WTC11 (cell line): ENCODE results near the gene FXYD5. TPM values are rescaled to one million over a fixed set of nuclear protein-coding genes. Genes with fewer than 3 reads are reported as not detected.

Experiments
- ATAC-seq: fragments of 200-7000 bp; cut with Tn5 transposase; 2 replicates; pipeline ENCODE4 v1.10.0; 2021; ENCODE audit warnings: mild to moderate bottlenecking, moderate library complexity
- CTCF ChIA-PET: fragments of 300-600 bp; sonication (Branson Sonifier 250); formaldehyde crosslinking; loops from one replicate; lab custom pipeline; 2021; ENCODE audit warnings: antibody characterized with exemption; lab: Charles Lee
- POLR2A ChIA-PET: fragments of 350-600 bp; sonication (Branson Sonifier 250); formaldehyde crosslinking; loops from one replicate; lab custom pipeline; 2021; ENCODE audit warnings: antibody characterized with exemption; lab: Charles Lee
- DNase-seq: peaks from one replicate; pipeline ENCODE4 v3.0.0; 2021; ENCODE audit warnings: low spot score
- H3K27ac Mint-ChIP-seq: 2 replicates; pipeline ENCODE4 v1.8.0; 2021; ENCODE audit warnings: mixed read lengths
- H3K27me3 Mint-ChIP-seq: 2 replicates; pipeline ENCODE4 v1.8.0; 2021; ENCODE audit warnings: low read depth, mild to moderate bottlenecking, moderate library complexity, mixed read lengths
- H3K36me3 Mint-ChIP-seq: 2 replicates; pipeline ENCODE4 v1.8.0; 2021; ENCODE audit warnings: mixed read lengths
- H3K4me1 Mint-ChIP-seq: 2 replicates; pipeline ENCODE4 v1.8.0; 2022; ENCODE audit warnings: mixed read lengths
- H3K4me3 Mint-ChIP-seq: 2 replicates; pipeline ENCODE4 v1.8.0; 2021; ENCODE audit warnings: mild to moderate bottlenecking, moderate library complexity, mixed read lengths
- H3K9me3 Mint-ChIP-seq: 2 replicates; pipeline ENCODE4 v1.8.0; 2021; ENCODE audit warnings: mixed read lengths
- CREB1 ChIP-seq: sonication (generic); formaldehyde crosslinking; IDR thresholded peaks from 2 replicates; pipeline ENCODE4 v1.8.0; 2023; ENCODE audit warnings: mild to moderate bottlenecking, missing genetic modification reagents
- ESRRA ChIP-seq: sonication (generic); formaldehyde crosslinking; IDR thresholded peaks from 2 replicates; pipeline ENCODE4 v1.8.1; 2022; ENCODE audit warnings: mild to moderate bottlenecking, missing genetic modification reagents, borderline replicate concordance
- FOXK1 ChIP-seq: sonication (generic); formaldehyde crosslinking; IDR thresholded peaks from 2 replicates; pipeline ENCODE4 v1.8.0; 2022; ENCODE audit warnings: mild to moderate bottlenecking, moderate library complexity, missing genetic modification reagents
- GABPB1 ChIP-seq: sonication (generic); formaldehyde crosslinking; IDR thresholded peaks from 2 replicates; pipeline ENCODE4 v1.8.1; 2023; ENCODE audit warnings: mild to moderate bottlenecking, missing genetic modification reagents
- GRHL2 ChIP-seq: fragments of 250-450 bp; sonication (Bioruptor Pico); IDR thresholded peaks from 2 replicates; pipeline ENCODE4 v1.8.0; 2022; ENCODE audit warnings: mild to moderate bottlenecking, moderate library complexity; ENCODE audit not compliant: insufficient replicate concordance, severe bottlenecking
- HMGA2 ChIP-seq: fragments of 250-450 bp; sonication (Bioruptor Pico); IDR thresholded peaks from 2 replicates; pipeline ENCODE4 v1.4.0; 2021; ENCODE audit warnings: mild to moderate bottlenecking, moderate library complexity
- JAZF1 ChIP-seq: fragments of 250-450 bp; sonication (Bioruptor Pico); IDR thresholded peaks from 2 replicates; pipeline ENCODE4 v1.9.0; 2021; ENCODE audit warnings: moderate library complexity, mild to moderate bottlenecking, inconsistent platforms
- NFE2L1 ChIP-seq: sonication (generic); formaldehyde crosslinking; IDR thresholded peaks from 2 replicates; pipeline ENCODE4 v1.8.1; 2023; ENCODE audit warnings: missing genetic modification reagents
- NR3C1 ChIP-seq: sonication (generic); formaldehyde crosslinking; conservative IDR thresholded peaks from 2 replicates; pipeline ENCODE4 v1.8.1; 2023; ENCODE audit warnings: low read depth, mild to moderate bottlenecking, missing genetic modification reagents
- TEAD1 ChIP-seq: sonication (generic); formaldehyde crosslinking; IDR thresholded peaks from 2 replicates; pipeline ENCODE4 v1.8.0; 2022; ENCODE audit warnings: mild to moderate bottlenecking, missing genetic modification reagents
- TEAD4 ChIP-seq: sonication (generic); formaldehyde crosslinking; IDR thresholded peaks from 2 replicates; pipeline ENCODE4 v1.8.0; 2022; ENCODE audit warnings: mild to moderate bottlenecking, missing genetic modification reagents
- TP53 ChIP-seq: sonication (generic); formaldehyde crosslinking; IDR thresholded peaks from 2 replicates; pipeline ENCODE4 v1.8.1; 2023; ENCODE audit warnings: mild to moderate bottlenecking, missing genetic modification reagents
- ZBTB21 ChIP-seq: sonication (generic); formaldehyde crosslinking; IDR thresholded peaks from 2 replicates; pipeline ENCODE4 v1.8.1; 2023; ENCODE audit warnings: mild to moderate bottlenecking, missing genetic modification reagents, borderline replicate concordance
- ZNF263 ChIP-seq: sonication (generic); formaldehyde crosslinking; IDR thresholded peaks from 2 replicates; pipeline ENCODE4 v1.8.1; 2022; ENCODE audit warnings: low read depth, mild to moderate bottlenecking, moderate library complexity, missing genetic modification reagents
- ZNF317 ChIP-seq: sonication (generic); formaldehyde crosslinking; IDR thresholded peaks from 2 replicates; pipeline ENCODE4 v1.8.1; 2023; ENCODE audit warnings: low read depth, mild to moderate bottlenecking, moderate library complexity, missing genetic modification reagents, borderline replicate concordance
- ZNF416 ChIP-seq: fragments of 250-450 bp; sonication (Bioruptor Pico); IDR thresholded peaks from 2 replicates; pipeline ENCODE4 v1.9.0; 2021; ENCODE audit warnings: mild to moderate bottlenecking, inconsistent platforms
- total RNA-seq: library from RNA; stranded (reverse); gene quantifications from 3 replicates; pipeline ENCODE4 v1.2.3, GENCODE V29; 2021
- TF ChIP-seq, protein P1 (sequence below): fragments of 200-600 bp; IDR thresholded peaks from 2 replicates; pipeline ENCODE4 v1.8.0; 2022; ENCODE audit warnings: antibody characterized with exemption
- TF ChIP-seq, protein P2 (sequence below): sonication (generic); formaldehyde crosslinking; IDR thresholded peaks from 2 replicates; pipeline ENCODE4 v1.8.1; 2023; ENCODE audit warnings: mild to moderate bottlenecking, moderate library complexity, missing genetic modification reagents
- TF ChIP-seq, protein P3 (sequence below): sonication (generic); formaldehyde crosslinking; IDR thresholded peaks from 2 replicates; pipeline ENCODE4 v1.8.0; 2023; ENCODE audit warnings: mild to moderate bottlenecking, missing genetic modification reagents
- TF ChIP-seq, protein P4 (sequence below): sonication (generic); formaldehyde crosslinking; IDR thresholded peaks from 2 replicates; pipeline ENCODE4 v1.8.1; 2022; ENCODE audit warnings: low read depth, mild to moderate bottlenecking, moderate library complexity, missing genetic modification reagents, borderline replicate concordance
- TF ChIP-seq, protein P5 (sequence below): sonication (generic); formaldehyde crosslinking; IDR thresholded peaks from 2 replicates; pipeline ENCODE4 v1.8.1; 2022; ENCODE audit warnings: mild to moderate bottlenecking, missing genetic modification reagents, moderate library complexity, borderline replicate concordance
- TF ChIP-seq, protein P6 (sequence below): sonication (generic); formaldehyde crosslinking; IDR thresholded peaks from 2 replicates; pipeline ENCODE4 v1.8.1; 2022; ENCODE audit warnings: low read depth, missing genetic modification reagents, borderline replicate concordance
- TF ChIP-seq, protein P7 (sequence below): fragments of 250-450 bp; sonication (Bioruptor Pico); IDR thresholded peaks from 2 replicates; pipeline ENCODE4 v2.1.2; 2022; ENCODE audit warnings: mild to moderate bottlenecking, moderate library complexity
- TF ChIP-seq, protein P8 (sequence below): sonication (generic); formaldehyde crosslinking; IDR thresholded peaks from 2 replicates; pipeline ENCODE4 v1.8.0; 2022; ENCODE audit warnings: mild to moderate bottlenecking, missing genetic modification reagents

FXYD5 gene
- total RNA-seq, 1 experiment from 2014 or later = 114 TPM

DNA sequence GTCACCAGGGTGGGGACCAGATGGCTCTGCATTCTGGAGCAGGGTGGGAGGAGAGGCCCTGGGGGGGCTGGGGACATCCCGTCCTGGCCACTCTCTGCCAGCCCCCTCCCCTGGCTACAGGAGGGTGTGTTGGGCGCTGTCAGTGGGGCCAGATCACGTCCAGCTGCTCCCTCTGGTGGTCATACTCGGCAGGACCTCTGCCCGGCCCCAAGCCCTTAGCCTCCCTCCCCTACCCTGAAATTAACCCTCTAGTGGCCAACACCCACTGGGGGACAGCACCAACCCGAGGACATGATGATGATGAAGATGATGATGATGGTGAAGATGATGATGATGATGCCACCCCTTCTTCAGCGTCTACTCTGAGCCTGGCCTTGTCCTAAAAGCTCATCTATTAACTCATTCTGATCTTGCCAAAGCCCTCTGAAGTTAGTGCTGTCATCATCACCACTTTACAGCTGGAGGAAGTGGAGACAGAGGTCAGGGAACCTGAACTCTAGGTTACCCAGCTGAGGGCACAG is 19.1 kb upstream of the FXYD5 start:
- H3K4me1 Mint-ChIP-seq = peaks cover 21% of the 10 kb centered on the region
- H3K9me3 Mint-ChIP-seq = peaks cover 12% of the 10 kb centered on the region
- peak overlapping the region; percentile 10; the same call in 1 of the 2 replicates for H3K4me3 Mint-ChIP-seq
- H3K36me3 Mint-ChIP-seq = peaks cover 4% of the 10 kb centered on the region; the same call in 1 of the 2 replicates
- CTCF ChIA-PET = interaction anchor here (0.5 to 5.2 kb wide), 32 partner anchors 9 to 613 kb away, joined by 3 to 72 read pairs (median 5); partner anchors contain the start of genes FXYD3, FXYD5, HPN and LIN37
- POLR2A ChIA-PET = interaction anchor here (0.6 kb wide), 1 partner anchor 68 kb away, joined by 3 read pairs; no protein-coding TSS in a partner anchor
- ATAC-seq (peak; percentile 91), DNase-seq (peak; percentile 88)
- no peak overlapping the region for H3K27ac Mint-ChIP-seq
- H3K27me3 Mint-ChIP-seq = peaks cover 9% of the 10 kb centered on the region
- TF ChIP-seq, protein P1, sequence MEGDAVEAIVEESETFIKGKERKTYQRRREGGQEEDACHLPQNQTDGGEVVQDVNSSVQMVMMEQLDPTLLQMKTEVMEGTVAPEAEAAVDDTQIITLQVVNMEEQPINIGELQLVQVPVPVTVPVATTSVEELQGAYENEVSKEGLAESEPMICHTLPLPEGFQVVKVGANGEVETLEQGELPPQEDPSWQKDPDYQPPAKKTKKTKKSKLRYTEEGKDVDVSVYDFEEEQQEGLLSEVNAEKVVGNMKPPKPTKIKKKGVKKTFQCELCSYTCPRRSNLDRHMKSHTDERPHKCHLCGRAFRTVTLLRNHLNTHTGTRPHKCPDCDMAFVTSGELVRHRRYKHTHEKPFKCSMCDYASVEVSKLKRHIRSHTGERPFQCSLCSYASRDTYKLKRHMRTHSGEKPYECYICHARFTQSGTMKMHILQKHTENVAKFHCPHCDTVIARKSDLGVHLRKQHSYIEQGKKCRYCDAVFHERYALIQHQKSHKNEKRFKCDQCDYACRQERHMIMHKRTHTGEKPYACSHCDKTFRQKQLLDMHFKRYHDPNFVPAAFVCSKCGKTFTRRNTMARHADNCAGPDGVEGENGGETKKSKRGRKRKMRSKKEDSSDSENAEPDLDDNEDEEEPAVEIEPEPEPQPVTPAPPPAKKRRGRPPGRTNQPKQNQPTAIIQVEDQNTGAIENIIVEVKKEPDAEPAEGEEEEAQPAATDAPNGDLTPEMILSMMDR = peak; percentile 93
- TF ChIP-seq CREB1 = no peak
- TF ChIP-seq HMGA2 (CRISPR knock-in tag) = no peak
- TF ChIP-seq, protein P2, sequence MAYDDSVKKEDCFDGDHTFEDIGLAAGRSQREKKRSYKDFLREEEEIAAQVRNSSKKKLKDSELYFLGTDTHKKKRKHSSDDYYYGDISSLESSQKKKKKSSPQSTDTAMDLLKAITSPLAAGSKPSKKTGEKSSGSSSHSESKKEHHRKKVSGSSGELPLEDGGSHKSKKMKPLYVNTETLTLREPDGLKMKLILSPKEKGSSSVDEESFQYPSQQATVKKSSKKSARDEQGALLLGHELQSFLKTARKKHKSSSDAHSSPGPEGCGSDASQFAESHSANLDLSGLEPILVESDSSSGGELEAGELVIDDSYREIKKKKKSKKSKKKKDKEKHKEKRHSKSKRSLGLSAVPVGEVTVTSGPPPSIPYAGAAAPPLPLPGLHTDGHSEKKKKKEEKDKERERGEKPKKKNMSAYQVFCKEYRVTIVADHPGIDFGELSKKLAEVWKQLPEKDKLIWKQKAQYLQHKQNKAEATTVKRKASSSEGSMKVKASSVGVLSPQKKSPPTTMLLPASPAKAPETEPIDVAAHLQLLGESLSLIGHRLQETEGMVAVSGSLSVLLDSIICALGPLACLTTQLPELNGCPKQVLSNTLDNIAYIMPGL (CRISPR knock-in tag) = peak; percentile 70
- no peak for TF ChIP-seq NR3C1
- TF ChIP-seq, protein P3, sequence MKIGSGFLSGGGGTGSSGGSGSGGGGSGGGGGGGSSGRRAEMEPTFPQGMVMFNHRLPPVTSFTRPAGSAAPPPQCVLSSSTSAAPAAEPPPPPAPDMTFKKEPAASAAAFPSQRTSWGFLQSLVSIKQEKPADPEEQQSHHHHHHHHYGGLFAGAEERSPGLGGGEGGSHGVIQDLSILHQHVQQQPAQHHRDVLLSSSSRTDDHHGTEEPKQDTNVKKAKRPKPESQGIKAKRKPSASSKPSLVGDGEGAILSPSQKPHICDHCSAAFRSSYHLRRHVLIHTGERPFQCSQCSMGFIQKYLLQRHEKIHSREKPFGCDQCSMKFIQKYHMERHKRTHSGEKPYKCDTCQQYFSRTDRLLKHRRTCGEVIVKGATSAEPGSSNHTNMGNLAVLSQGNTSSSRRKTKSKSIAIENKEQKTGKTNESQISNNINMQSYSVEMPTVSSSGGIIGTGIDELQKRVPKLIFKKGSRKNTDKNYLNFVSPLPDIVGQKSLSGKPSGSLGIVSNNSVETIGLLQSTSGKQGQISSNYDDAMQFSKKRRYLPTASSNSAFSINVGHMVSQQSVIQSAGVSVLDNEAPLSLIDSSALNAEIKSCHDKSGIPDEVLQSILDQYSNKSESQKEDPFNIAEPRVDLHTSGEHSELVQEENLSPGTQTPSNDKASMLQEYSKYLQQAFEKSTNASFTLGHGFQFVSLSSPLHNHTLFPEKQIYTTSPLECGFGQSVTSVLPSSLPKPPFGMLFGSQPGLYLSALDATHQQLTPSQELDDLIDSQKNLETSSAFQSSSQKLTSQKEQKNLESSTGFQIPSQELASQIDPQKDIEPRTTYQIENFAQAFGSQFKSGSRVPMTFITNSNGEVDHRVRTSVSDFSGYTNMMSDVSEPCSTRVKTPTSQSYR (CRISPR knock-in tag) = no peak
- TF ChIP-seq, protein P4, sequence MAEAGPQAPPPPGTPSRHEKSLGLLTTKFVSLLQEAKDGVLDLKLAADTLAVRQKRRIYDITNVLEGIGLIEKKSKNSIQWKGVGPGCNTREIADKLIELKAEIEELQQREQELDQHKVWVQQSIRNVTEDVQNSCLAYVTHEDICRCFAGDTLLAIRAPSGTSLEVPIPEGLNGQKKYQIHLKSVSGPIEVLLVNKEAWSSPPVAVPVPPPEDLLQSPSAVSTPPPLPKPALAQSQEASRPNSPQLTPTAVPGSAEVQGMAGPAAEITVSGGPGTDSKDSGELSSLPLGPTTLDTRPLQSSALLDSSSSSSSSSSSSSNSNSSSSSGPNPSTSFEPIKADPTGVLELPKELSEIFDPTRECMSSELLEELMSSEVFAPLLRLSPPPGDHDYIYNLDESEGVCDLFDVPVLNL (CRISPR knock-in tag) = no peak
- TF ChIP-seq JAZF1 (CRISPR knock-in tag) = no peak
- TF ChIP-seq TEAD4 (CRISPR knock-in tag) = no peak
- peak; percentile 49; the same call in 1 of the 2 replicates for TF ChIP-seq FOXK1 (CRISPR knock-in tag)
- TF ChIP-seq, protein P5, sequence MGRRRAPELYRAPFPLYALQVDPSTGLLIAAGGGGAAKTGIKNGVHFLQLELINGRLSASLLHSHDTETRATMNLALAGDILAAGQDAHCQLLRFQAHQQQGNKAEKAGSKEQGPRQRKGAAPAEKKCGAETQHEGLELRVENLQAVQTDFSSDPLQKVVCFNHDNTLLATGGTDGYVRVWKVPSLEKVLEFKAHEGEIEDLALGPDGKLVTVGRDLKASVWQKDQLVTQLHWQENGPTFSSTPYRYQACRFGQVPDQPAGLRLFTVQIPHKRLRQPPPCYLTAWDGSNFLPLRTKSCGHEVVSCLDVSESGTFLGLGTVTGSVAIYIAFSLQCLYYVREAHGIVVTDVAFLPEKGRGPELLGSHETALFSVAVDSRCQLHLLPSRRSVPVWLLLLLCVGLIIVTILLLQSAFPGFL (CRISPR knock-in tag) = no peak
- no peak for TF ChIP-seq ESRRA
- no peak for TF ChIP-seq NFE2L1 (CRISPR knock-in tag)
- TF ChIP-seq, protein P6, sequence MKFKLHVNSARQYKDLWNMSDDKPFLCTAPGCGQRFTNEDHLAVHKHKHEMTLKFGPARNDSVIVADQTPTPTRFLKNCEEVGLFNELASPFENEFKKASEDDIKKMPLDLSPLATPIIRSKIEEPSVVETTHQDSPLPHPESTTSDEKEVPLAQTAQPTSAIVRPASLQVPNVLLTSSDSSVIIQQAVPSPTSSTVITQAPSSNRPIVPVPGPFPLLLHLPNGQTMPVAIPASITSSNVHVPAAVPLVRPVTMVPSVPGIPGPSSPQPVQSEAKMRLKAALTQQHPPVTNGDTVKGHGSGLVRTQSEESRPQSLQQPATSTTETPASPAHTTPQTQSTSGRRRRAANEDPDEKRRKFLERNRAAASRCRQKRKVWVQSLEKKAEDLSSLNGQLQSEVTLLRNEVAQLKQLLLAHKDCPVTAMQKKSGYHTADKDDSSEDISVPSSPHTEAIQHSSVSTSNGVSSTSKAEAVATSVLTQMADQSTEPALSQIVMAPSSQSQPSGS = no peak
- TF ChIP-seq ZNF317 (CRISPR knock-in tag) = no peak
- TF ChIP-seq TP53 (CRISPR knock-in tag) = no peak
- TF ChIP-seq, protein P7, sequence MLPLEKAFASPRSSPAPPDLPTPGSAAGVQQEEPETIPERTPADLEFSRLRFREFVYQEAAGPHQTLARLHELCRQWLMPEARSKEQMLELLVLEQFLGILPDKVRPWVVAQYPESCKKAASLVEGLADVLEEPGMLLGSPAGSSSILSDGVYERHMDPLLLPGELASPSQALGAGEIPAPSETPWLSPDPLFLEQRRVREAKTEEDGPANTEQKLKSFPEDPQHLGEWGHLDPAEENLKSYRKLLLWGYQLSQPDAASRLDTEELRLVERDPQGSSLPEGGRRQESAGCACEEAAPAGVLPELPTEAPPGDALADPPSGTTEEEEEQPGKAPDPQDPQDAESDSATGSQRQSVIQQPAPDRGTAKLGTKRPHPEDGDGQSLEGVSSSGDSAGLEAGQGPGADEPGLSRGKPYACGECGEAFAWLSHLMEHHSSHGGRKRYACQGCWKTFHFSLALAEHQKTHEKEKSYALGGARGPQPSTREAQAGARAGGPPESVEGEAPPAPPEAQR = no peak
- TF ChIP-seq GABPB1 = no peak
- TF ChIP-seq ZNF263 (CRISPR knock-in tag) = no peak
- TF ChIP-seq ZNF416 (CRISPR knock-in tag) = peak; percentile 60; the same call in 1 of the 2 replicates
- TF ChIP-seq ZBTB21 (CRISPR knock-in tag) = no peak
- no peak for TF ChIP-seq GRHL2 (CRISPR knock-in tag)
- TF ChIP-seq, protein P8, sequence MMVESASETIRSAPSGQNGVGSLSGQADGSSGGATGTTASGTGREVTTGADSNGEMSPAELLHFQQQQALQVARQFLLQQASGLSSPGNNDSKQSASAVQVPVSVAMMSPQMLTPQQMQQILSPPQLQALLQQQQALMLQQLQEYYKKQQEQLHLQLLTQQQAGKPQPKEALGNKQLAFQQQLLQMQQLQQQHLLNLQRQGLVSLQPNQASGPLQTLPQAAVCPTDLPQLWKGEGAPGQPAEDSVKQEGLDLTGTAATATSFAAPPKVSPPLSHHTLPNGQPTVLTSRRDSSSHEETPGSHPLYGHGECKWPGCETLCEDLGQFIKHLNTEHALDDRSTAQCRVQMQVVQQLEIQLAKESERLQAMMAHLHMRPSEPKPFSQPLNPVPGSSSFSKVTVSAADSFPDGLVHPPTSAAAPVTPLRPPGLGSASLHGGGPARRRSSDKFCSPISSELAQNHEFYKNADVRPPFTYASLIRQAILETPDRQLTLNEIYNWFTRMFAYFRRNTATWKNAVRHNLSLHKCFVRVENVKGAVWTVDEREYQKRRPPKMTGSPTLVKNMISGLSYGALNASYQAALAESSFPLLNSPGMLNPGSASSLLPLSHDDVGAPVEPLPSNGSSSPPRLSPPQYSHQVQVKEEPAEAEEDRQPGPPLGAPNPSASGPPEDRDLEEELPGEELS = no peak
- no peak for TF ChIP-seq TEAD1 (CRISPR knock-in tag)
